ENCODE data around the gene CCDC187. TPM values are rescaled to one million over a fixed set of nuclear protein-coding genes. Genes with fewer than 3 reads are reported as not detected.

Gene CCDC187
- total and polyA plus RNA-seq, 3 donors from 2014 or later: 13.8 to 61.5 (median 33.4) TPM

DNA sequence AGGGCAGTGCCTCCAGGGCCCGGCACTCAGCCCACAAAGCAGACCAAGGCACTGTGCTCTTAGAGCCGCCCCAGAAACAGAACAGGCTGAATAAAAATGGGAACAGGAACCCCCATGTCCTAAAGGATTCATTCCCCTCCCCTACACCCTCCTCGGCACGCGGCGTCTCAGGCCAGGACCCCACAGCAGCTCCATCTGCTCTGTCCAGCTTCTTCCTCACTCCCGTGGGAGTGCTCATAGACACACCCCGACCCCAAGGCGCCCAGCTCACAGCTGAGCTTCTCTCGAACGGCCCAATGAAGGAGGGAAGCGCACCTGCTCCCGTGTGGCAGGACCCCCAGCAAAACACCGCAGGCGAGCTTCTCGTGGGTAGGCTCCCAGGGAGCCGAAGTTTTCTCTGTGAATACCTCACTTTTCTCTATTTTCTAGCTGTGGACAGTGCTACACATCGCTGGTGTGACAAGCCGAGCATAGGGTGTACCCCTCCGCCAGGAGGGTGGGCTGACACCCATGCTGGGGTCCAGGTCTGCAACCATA is 42.9 kb downstream of the CCDC187 start:
- no peaks in the 10 kb centered on the region for H3K36me3 ChIP-seq (ENCODE audit: low read depth, missing control alignments)
- no peak for TF ChIP-seq POLR2A (IDR thresholded peaks at IDR 0.05)
- TF ChIP-seq CTCF (IDR thresholded peaks at IDR 0.05): no peak

GRCh38 chr9:136260521-136260920 is 43.4 kb downstream of the CCDC187 start:
- intact Hi-C loops (cut with DNase I; ENCODE audit: low total_unique reads): no loop called here
- no peaks in the 10 kb centered on the region for H3K9me3 ChIP-seq
- no peak for DNase-seq
- H3K27ac ChIP-seq: no peak overlapping the region
- TF ChIP-seq CTCF (IDR thresholded peaks at IDR 0.05) (no peak), POLR2A (IDR thresholded peaks at IDR 0.05) (no peak)
- peaks cover 7% of the 10 kb centered on the region for H3K4me1 ChIP-seq
- no peaks in the 10 kb centered on the region for H3K36me3 ChIP-seq (ENCODE audit: low read depth, missing control alignments)
- no peaks in the 10 kb centered on the region for H3K27me3 ChIP-seq
- H3K4me3 ChIP-seq: no peak overlapping the region
- WGBS, 2 donors: 88 to 92% methylated on average over 7 to 10 of the region's 10 CpGs

More for the DNA sequence above, 42.9 kb downstream of the CCDC187 start:
- Histone ChIP-seq H3K27me3 (no peaks in the 10 kb centered on the region), H3K27ac (no peak overlapping the region), H3K4me3 (no peak overlapping the region), H3K4me1 (peaks cover 6% of the 10 kb centered on the region), H3K9me3 (no peaks in the 10 kb centered on the region)
- no peak for DNase-seq
- WGBS, 2 donors: 89% methylated on average over 17 to 20 of the region's 20 CpGs
- intact Hi-C loops (cut with DNase I; ENCODE audit: low total_unique reads): no loop called here

DNA sequence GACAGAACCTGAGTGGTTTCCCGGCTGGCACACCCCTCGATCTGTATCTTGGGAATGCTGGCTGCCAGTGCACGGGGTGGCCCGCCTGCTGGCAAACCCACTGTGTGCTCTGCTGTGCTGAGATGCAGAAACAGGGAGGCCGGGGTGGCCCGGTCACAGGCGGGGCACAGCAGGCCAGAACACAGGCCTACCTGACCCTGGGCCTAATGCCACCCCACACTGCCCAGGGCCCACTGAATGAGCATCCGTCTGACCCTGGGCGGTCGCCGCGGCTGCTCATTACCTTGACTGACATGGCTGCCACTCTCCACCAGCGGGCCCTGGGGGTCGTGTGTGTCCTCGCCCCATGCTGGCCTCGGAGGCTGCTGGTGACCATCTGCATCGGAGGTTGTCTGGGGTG is 44.1 kb downstream of the CCDC187 start:
- no peaks in the 10 kb centered on the region for H3K27me3 ChIP-seq
- no peak for TF ChIP-seq CTCF (IDR thresholded peaks at IDR 0.05)
- no peak for TF ChIP-seq POLR2A (IDR thresholded peaks at IDR 0.05)
- DNase-seq: no peak
- no peaks in the 10 kb centered on the region for H3K36me3 ChIP-seq (ENCODE audit: low read depth, missing control alignments)
- H3K27ac ChIP-seq: no peak overlapping the region
- WGBS, 2 donors: 95% methylated on average over 16 of the region's 17 CpGs; no CpG with 5 or more reads in 1 of the 2 donors
- H3K4me3 ChIP-seq: no peak overlapping the region
- H3K4me1 ChIP-seq: peaks cover 14% of the 10 kb centered on the region
- intact Hi-C loops (cut with DNase I; ENCODE audit: low total_unique reads): no loop called here
- no peaks in the 10 kb centered on the region for H3K9me3 ChIP-seq

GRCh38 chr9:136259517-136259813 is 44.4 kb downstream of the CCDC187 start:
- DNase-seq: no peak
- H3K4me3 ChIP-seq: no peak overlapping the region
- H3K27me3 ChIP-seq: no peaks in the 10 kb centered on the region
- no peak overlapping the region for H3K27ac ChIP-seq
- 91 to 100% methylated on average over 1 to 4 of the region's 4 CpGs for WGBS, 2 donors
- H3K9me3 ChIP-seq: no peaks in the 10 kb centered on the region
- H3K4me1 ChIP-seq: peaks cover 18% of the 10 kb centered on the region
- H3K36me3 ChIP-seq (ENCODE audit: low read depth, missing control alignments): no peaks in the 10 kb centered on the region
- intact Hi-C loops (cut with DNase I; ENCODE audit: low total_unique reads): no loop called here
- TF ChIP-seq POLR2A (IDR thresholded peaks at IDR 0.05) (no peak), CTCF (IDR thresholded peaks at IDR 0.05) (no peak)

DNA sequence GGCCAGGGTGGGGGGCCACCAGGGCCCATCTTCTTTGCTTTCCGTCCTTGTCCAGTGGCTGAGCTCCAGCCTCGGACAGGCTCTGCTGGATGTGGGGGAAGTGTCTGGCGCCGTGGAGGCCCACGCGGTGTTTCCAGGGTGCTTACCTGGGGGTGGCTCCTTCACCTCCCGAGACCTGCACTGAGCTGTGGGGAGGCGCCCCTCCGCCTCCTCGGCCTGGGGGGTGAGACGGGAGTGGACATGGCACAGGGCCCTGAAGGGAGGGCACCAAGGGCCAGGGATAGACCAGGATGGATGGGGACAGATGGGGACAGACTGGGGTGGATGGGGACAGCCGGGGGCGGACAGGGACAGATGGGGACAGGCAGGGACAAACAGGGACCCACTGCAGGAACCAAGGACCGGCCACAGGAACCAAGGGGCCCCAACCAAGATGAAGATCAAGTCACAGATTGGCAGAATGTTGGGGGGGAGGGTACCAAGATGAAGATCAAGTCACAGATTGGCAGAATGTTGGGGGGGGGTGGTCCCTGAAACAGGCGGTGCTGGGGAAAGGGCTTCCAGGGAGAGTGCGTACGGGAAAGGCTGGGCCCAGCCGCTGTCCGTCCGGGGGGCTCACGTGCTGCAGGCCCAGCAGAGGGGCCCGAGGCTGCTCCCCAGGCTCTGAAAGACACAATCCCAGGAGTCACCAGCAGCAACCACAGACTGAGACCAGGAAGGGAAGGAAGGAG is 44.9 kb downstream of the CCDC187 start:
- Histone ChIP-seq H3K4me1 (peaks cover 19% of the 10 kb centered on the region), H3K27me3 (no peaks in the 10 kb centered on the region), H3K9me3 (no peaks in the 10 kb centered on the region), H3K36me3 (ENCODE audit: low read depth, missing control alignments) (no peaks in the 10 kb centered on the region), H3K27ac (no peak overlapping the region), H3K4me3 (no peak overlapping the region)
- DNase-seq: no peak
- intact Hi-C loops (cut with DNase I; ENCODE audit: low total_unique reads): no loop called here
- WGBS, 2 donors: 80 to 81% methylated on average over 22 of the region's 22 CpGs
- no peak for TF ChIP-seq POLR2A (IDR thresholded peaks at IDR 0.05)
- no peak for TF ChIP-seq CTCF (IDR thresholded peaks at IDR 0.05)
